ENCODE measurements around the gene SESN1.
"Not testable (repeated sequence)": the region's sequence is repeated elsewhere in the genome, so short reads cannot be mapped to it uniquely, and the experiment has no call there.

The SESN1 gene

GRCh38 chr6:109094416-109095035 is at the start of gene SESN1:
Gene SESN1, minus strand, starts transcription at chr6:109094846. Its CDS starts 773 bp downstream, at chr6:109094073.
- H3K4me2 ChIP-seq = peak within 1 kb of the TSS; percentile 73 to 94 (median 87)
- peak within 1 kb of the TSS; percentile 90 to 98 (median 94) for H3K27ac ChIP-seq
- peak within 1 kb of the TSS; percentile 63 to 87 (median 77) for H3K4me3 ChIP-seq
- peaks cover 0 to 5% (median 0%) of the 10 kb centered on the region in 11 experiments; a peak in 4 of 22 replicates for H3K36me3 ChIP-seq
- peak within 1 kb of the TSS; percentile 85 to 98 (median 92) for H3K9ac ChIP-seq
- H3K4me1 ChIP-seq = peaks cover 16 to 40% (median 34%) of the 10 kb centered on the region in 10 experiments
- H3K9me3 ChIP-seq (replicated peaks in 1 of 11) = no peaks in the 10 kb centered on the region
- peaks cover 0 to 23% (median 9%) of the 10 kb centered on the region in 11 experiments; a peak in 9 of 22 replicates for H4K20me1 ChIP-seq
- no peak for TF ChIP-seq Cebpa-rat (IDR thresholded peaks at IDR 0.05)
- H3K27me3 ChIP-seq = no peaks in the 10 kb centered on the region

DNA sequence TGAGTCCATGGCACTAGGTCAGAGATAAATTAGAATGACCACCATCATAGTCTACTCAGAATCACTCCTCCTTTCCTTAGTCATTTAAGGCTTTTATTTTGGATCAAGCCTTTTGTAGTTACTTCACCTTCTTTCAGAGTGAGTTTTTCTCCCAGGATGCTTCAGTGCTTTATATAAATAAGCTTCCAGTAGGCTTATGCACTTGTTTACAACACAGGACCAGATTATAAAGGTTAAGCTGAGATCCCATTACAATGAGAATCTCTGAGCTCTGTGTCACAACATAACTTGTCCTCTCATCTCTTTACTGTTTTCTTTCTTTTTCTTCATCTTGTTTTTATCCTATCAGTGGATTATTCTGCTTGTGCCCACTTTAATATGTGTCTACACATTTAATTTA is 48.5 kb upstream of the SESN1 start:
- H3K9ac ChIP-seq = no peak overlapping the region
- H4K20me1 ChIP-seq = no peaks in the 10 kb centered on the region
- no peaks in the 10 kb centered on the region for H3K4me1 ChIP-seq
- no peak overlapping the region for H3K4me3 ChIP-seq
- no peak overlapping the region for H3K27ac ChIP-seq
- TF ChIP-seq Cebpa-rat (IDR thresholded peaks at IDR 0.05) = no peak
- peaks cover 15 to 30% (median 20%) of the 10 kb centered on the region in 11 experiments for H3K36me3 ChIP-seq
- H3K9me3 ChIP-seq (replicated peaks in 1 of 11) = peaks cover 3 to 13% (median 7%) of the 10 kb centered on the region in 11 experiments; a peak in 14 of 22 replicates
- H3K4me2 ChIP-seq = no peak overlapping the region
- H3K27me3 ChIP-seq = no peaks in the 10 kb centered on the region

GRCh38 chr6:109142067-109142466 is 47.4 kb upstream of the SESN1 start:
- H3K36me3 ChIP-seq = peaks cover 15 to 23% (median 19%) of the 10 kb centered on the region in 11 experiments
- peaks cover 3 to 13% (median 7%) of the 10 kb centered on the region in 11 experiments; a peak in 14 of 22 replicates for H3K9me3 ChIP-seq (replicated peaks in 1 of 11)
- not testable (repeated sequence) for H4K20me1 ChIP-seq

GRCh38 chr6:109139109-109139508 is 44.5 kb upstream of the SESN1 start:
- H3K27ac ChIP-seq = no peak overlapping the region
- H3K9ac ChIP-seq = no peak overlapping the region
- peaks cover 15 to 23% (median 19%) of the 10 kb centered on the region in 11 experiments for H3K36me3 ChIP-seq
- H3K4me1 ChIP-seq = no peaks in the 10 kb centered on the region
- no peak overlapping the region for H3K4me3 ChIP-seq
- no peak overlapping the region for H3K4me2 ChIP-seq
- H3K9me3 ChIP-seq (replicated peaks in 1 of 11) = peaks cover 3 to 20% (median 10%) of the 10 kb centered on the region in 11 experiments; a peak in 15 of 22 replicates
- no peaks in the 10 kb centered on the region for H3K27me3 ChIP-seq
- TF ChIP-seq Cebpa-rat (IDR thresholded peaks at IDR 0.05) = no peak
- H4K20me1 ChIP-seq = no peaks in the 10 kb centered on the region

More at GRCh38 chr6:109142067-109142466, 47.4 kb upstream of the SESN1 start:
- not testable (repeated sequence) for H3K4me3 ChIP-seq, H3K4me2 ChIP-seq, H3K27me3 ChIP-seq, H3K4me1 ChIP-seq, H3K9ac ChIP-seq, H3K27ac ChIP-seq

GRCh38 chr6:109136530-109136929 is 41.9 kb upstream of the SESN1 start:
- not testable (repeated sequence) for H3K4me3 ChIP-seq, H4K20me1 ChIP-seq, H3K9ac ChIP-seq, H3K4me2 ChIP-seq, H3K4me1 ChIP-seq, H3K27me3 ChIP-seq, H3K27ac ChIP-seq
- Histone ChIP-seq H3K36me3 (peaks cover 7 to 24% (median 16%) of the 10 kb centered on the region in 11 experiments; a peak in 19 of 22 replicates), H3K9me3 (replicated peaks in 1 of 11) (peaks cover 0 to 17% (median 6%) of the 10 kb centered on the region in 11 experiments; a peak in 9 of 22 replicates)

- H3K4me1 ChIP-seq, H3K27ac ChIP-seq, H3K4me2 ChIP-seq, H3K4me3 ChIP-seq, H3K9ac ChIP-seq, H4K20me1 ChIP-seq, H3K27me3 ChIP-seq: not testable (repeated sequence)
- Histone ChIP-seq H3K9me3 (replicated peaks in 1 of 11) (peaks cover 0 to 14% (median 4%) of the 10 kb centered on the region in 11 experiments; a peak in 9 of 22 replicates), H3K36me3 (peaks cover 4 to 20% (median 13%) of the 10 kb centered on the region in 11 experiments; a peak in 18 of 22 replicates)
These were observed 41.4 kb upstream of the SESN1 start for GRCh38 chr6:109136039-109136438.

GRCh38 chr6:109135600-109135999 is 41.0 kb upstream of the SESN1 start:
- not testable (repeated sequence) for H3K9ac ChIP-seq, H3K4me1 ChIP-seq, H3K4me2 ChIP-seq, H4K20me1 ChIP-seq, H3K27ac ChIP-seq, H3K4me3 ChIP-seq, H3K27me3 ChIP-seq
- peaks cover 0 to 17% (median 8%) of the 10 kb centered on the region in 11 experiments; a peak in 16 of 22 replicates for H3K36me3 ChIP-seq
- peaks cover 0 to 11% (median 3%) of the 10 kb centered on the region in 11 experiments; a peak in 7 of 22 replicates for H3K9me3 ChIP-seq (replicated peaks in 1 of 11)

DNA sequence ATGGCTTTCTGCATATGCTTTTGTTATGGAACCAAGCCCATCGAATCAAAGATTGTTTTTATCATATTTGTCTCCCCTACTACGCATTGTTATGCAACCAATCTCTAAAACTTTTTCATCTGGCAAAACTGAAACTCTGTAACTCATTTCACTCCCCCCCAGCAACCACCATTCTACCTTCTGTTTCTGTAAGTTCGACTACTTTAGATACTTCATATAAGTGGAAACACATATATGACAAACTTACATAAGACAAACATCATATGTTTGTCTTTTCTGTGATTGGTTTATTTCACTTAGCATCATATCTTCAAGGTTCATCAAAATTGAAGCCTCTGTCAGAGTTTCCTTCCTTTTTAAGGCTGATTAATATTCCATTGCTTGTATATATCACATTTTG is 35.4 kb upstream of the SESN1 start:
- Histone ChIP-seq H3K4me2 (no peak overlapping the region), H4K20me1 (no peaks in the 10 kb centered on the region), H3K4me3 (no peak overlapping the region), H3K36me3 (peaks cover 0 to 19% (median 5%) of the 10 kb centered on the region in 11 experiments; a peak in 10 of 22 replicates), H3K9me3 (replicated peaks in 1 of 11) (peaks cover 0 to 7% (median 3%) of the 10 kb centered on the region in 11 experiments; a peak in 6 of 22 replicates), H3K4me1 (no peaks in the 10 kb centered on the region), H3K27me3 (no peaks in the 10 kb centered on the region), H3K9ac (no peak overlapping the region), H3K27ac (no peak overlapping the region)
- TF ChIP-seq Cebpa-rat (IDR thresholded peaks at IDR 0.05) = no peak

GRCh38 chr6:109125504-109125903 is 30.9 kb upstream of the SESN1 start:
- H3K4me2 ChIP-seq = no peak overlapping the region
- H3K9ac ChIP-seq = no peak overlapping the region
- H3K9me3 ChIP-seq (replicated peaks in 1 of 11) = no peaks in the 10 kb centered on the region
- no peak for TF ChIP-seq Cebpa-rat (IDR thresholded peaks at IDR 0.05)
- H3K4me3 ChIP-seq = no peak overlapping the region
- H4K20me1 ChIP-seq = no peaks in the 10 kb centered on the region; a peak in 1 of 22 replicates
- peaks cover 0 to 11% (median 4%) of the 10 kb centered on the region in 11 experiments; a peak in 6 of 22 replicates for H3K36me3 ChIP-seq
- H3K27ac ChIP-seq = no peak overlapping the region
- H3K4me1 ChIP-seq = peaks cover 10 to 20% (median 11%) of the 10 kb centered on the region in 10 experiments
- H3K27me3 ChIP-seq = no peaks in the 10 kb centered on the region

- H4K20me1 ChIP-seq = no peaks in the 10 kb centered on the region; a peak in 1 of 22 replicates
- H3K27ac ChIP-seq = no peak overlapping the region
- no peaks in the 10 kb centered on the region for H3K27me3 ChIP-seq
- no peak overlapping the region for H3K9ac ChIP-seq
- H3K36me3 ChIP-seq = peaks cover 0 to 8% (median 0%) of the 10 kb centered on the region in 11 experiments; a peak in 4 of 22 replicates
- no peaks in the 10 kb centered on the region for H3K9me3 ChIP-seq (replicated peaks in 1 of 11)
- peaks cover 20 to 31% (median 24%) of the 10 kb centered on the region in 10 experiments for H3K4me1 ChIP-seq
- H3K4me2 ChIP-seq = no peak overlapping the region
- no peak overlapping the region for H3K4me3 ChIP-seq
- no peak for TF ChIP-seq Cebpa-rat (IDR thresholded peaks at IDR 0.05)
These were observed 29.6 kb upstream of the SESN1 start for GRCh38 chr6:109124219-109124618.
